GM23338 (cell line): Measurements from ENCODE around the gene SLCO1C1. TPM values are rescaled to one million over a fixed set of nuclear protein-coding genes. Genes with fewer than 3 reads are reported as not detected.
"Not testable (repeated sequence)": the region's sequence is repeated elsewhere in the genome, so short reads cannot be mapped to it uniquely, and the experiment has no call there.

Experiments
- ATAC-seq: fragments of 200-7000 bp; cut with Tn5 transposase; 3 replicates; pipeline ENCODE4 v1.9.1; 2020
- DNase-seq: peaks from one replicate; pipeline ENCODE4 v3.0.0-alpha.2; 2015; ENCODE audit warnings: low spot score
- H2AFZ ChIP-seq: fragments of 200-600 bp; sonication (generic); 2 replicates; pipeline ENCODE4 v1.8.0; 2016; ENCODE audit warnings: antibody characterized with exemption, mild to moderate bottlenecking, moderate library complexity
- H3F3A ChIP-seq: fragments of 200-600 bp; sonication (generic); replicated peaks from 2 replicates; pipeline ENCODE4 v1.8.0; 2017; ENCODE audit warnings: antibody characterized with exemption, mixed run types, low read depth
- H3K27ac ChIP-seq: fragments of 200-600 bp; sonication (generic); 2 replicates; pipeline ENCODE4 v1.6.1; 2016; ENCODE audit warnings: low read depth
- H3K27me3 ChIP-seq: fragments of 200-600 bp; sonication (generic); 2 replicates; pipeline ENCODE4 v1.8.0; 2016; ENCODE audit warnings: mild to moderate bottlenecking, mixed run types, moderate library complexity; ENCODE audit not compliant: insufficient read depth
- H3K36me3 ChIP-seq: fragments of 200-600 bp; sonication (generic); 2 replicates; pipeline ENCODE4 v1.8.0; 2016; ENCODE audit warnings: mild to moderate bottlenecking; ENCODE audit not compliant: insufficient read depth
- H3K4me1 ChIP-seq: fragments of 200-600 bp; sonication (generic); 2 replicates; pipeline ENCODE4 v1.8.0; 2016; ENCODE audit warnings: mild to moderate bottlenecking, moderate library complexity; ENCODE audit not compliant: insufficient read depth
- H3K4me2 ChIP-seq: fragments of 200-600 bp; sonication (generic); 2 replicates; pipeline ENCODE4 v1.7.1; 2017; ENCODE audit warnings: mixed run types
- H3K4me3 ChIP-seq: fragments of 200-600 bp; sonication (generic); 2 replicates; pipeline ENCODE4 v1.6.1; 2016; ENCODE audit warnings: mixed run types
- H3K79me2 ChIP-seq: fragments of 200-600 bp; sonication (generic); replicated peaks from 2 replicates; pipeline ENCODE4 v1.8.0; 2017; ENCODE audit warnings: mild to moderate bottlenecking; ENCODE audit not compliant: insufficient read depth
- H3K9me2 ChIP-seq: fragments of 200-600 bp; sonication (generic); 2 replicates; pipeline ENCODE4 v1.8.0; 2017; ENCODE audit not compliant: insufficient read depth
- H4K20me1 ChIP-seq: fragments of 200-600 bp; sonication (generic); replicated peaks from 2 replicates; pipeline ENCODE4 v1.8.0; 2017; ENCODE audit warnings: mild to moderate bottlenecking; ENCODE audit not compliant: insufficient read depth
- H3K27ac Mint-ChIP-seq: 2 replicates; pipeline ENCODE4 v1.8.0; 2020; ENCODE audit warnings: inconsistent platforms, mild to moderate bottlenecking, moderate library complexity, mixed read lengths
- H3K27me3 Mint-ChIP-seq: 3 replicates; pipeline ENCODE4 v1.8.0; 2022; ENCODE audit warnings: low read depth, mild to moderate bottlenecking, moderate library complexity, mixed read lengths, inconsistent platforms; ENCODE audit not compliant: insufficient read depth, poor library complexity
- H3K36me3 Mint-ChIP-seq: 3 replicates; pipeline ENCODE4 v1.8.0; 2021; ENCODE audit warnings: low read depth, mild to moderate bottlenecking, inconsistent platforms, moderate library complexity, mixed read lengths
- H3K4me1 Mint-ChIP-seq: 3 replicates; pipeline ENCODE4 v1.8.0; 2020; ENCODE audit warnings: mild to moderate bottlenecking, inconsistent platforms, mixed read lengths
- H3K4me3 Mint-ChIP-seq: 3 replicates; pipeline ENCODE4 v1.8.0; 2021; ENCODE audit warnings: moderate library complexity, mild to moderate bottlenecking, inconsistent platforms, mixed read lengths
- H3K9me3 Mint-ChIP-seq: 3 replicates; pipeline ENCODE4 v1.8.0; 2020; ENCODE audit warnings: moderate library complexity, mild to moderate bottlenecking, inconsistent platforms, mixed read lengths
- NANOG ChIP-seq: IDR thresholded peaks from 2 replicates; pipeline ENCODE4 v1.6.1; 2016; ENCODE audit warnings: antibody characterized with exemption, borderline replicate concordance
- ZNF114 ChIP-seq: fragments of 250-450 bp; sonication (Bioruptor Pico); IDR thresholded peaks from 2 replicates; pipeline ENCODE4 v1.5.0; 2020; ENCODE audit warnings: mild to moderate bottlenecking, moderate library complexity
- polyA plus RNA-seq: library from polyadenylated mRNA; unstranded; fragments of >200 nt; fragmentation: Nextera tagmentation; extraction: Ambion mirVana; gene quantifications from 2 replicates; pipeline ENCODE4 v1.2.1, GENCODE V29; 2016
- total RNA-seq: library from RNA; depleted of rRNA; stranded (reverse); fragments of >200 nt; shearing (Covaris generic); gene quantifications from 2 replicates; pipeline ENCODE4 v1.2.3, GENCODE V29; 2014
- TF ChIP-seq, protein P1 (sequence below), 2 experiments: fragments of 200-600 bp in 1 of 2; sonication (generic) in 1 of 2; conservative IDR thresholded peaks; 2 replicates each; pipeline versions ENCODE4 v1.5.1 to v1.6.1; 2016 to 2017; ENCODE audit warnings: antibody characterized with exemption in 2 of 2, low read depth in 2 of 2, mild to moderate bottlenecking in 2 of 2, moderate library complexity in 1 of 2
- TF ChIP-seq, protein P2 (sequence below): IDR thresholded peaks from one replicate; pipeline ENCODE4 v1.6.1; 2018; ENCODE audit warnings: antibody characterized with exemption; ENCODE audit not compliant: unreplicated experiment

SLCO1C1 gene
- total and polyA plus RNA-seq, 2 experiments from 2014 or later, result 0.86 to 1.6 TPM

DNA sequence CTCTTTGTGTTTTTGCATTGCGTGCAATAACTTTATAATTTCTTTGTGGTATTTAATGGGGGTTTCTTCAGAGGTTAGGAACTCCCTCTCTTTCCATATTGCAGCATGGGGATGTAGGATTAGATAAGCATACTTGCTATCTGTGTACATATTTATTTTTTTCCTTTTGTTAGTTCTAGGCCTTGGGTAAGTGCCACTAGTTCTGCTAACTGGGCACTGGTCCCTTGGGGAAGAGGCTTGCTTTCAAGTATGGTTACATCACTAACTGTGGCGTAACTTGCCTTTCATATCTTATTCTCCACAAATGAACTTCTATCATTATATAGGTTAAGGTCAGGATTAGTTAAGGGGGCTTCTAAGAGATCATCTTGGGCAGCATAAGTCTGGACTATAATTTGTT, 83.8 kb downstream of the SLCO1C1 start (continued):
- TF ChIP-seq, protein P1, sequence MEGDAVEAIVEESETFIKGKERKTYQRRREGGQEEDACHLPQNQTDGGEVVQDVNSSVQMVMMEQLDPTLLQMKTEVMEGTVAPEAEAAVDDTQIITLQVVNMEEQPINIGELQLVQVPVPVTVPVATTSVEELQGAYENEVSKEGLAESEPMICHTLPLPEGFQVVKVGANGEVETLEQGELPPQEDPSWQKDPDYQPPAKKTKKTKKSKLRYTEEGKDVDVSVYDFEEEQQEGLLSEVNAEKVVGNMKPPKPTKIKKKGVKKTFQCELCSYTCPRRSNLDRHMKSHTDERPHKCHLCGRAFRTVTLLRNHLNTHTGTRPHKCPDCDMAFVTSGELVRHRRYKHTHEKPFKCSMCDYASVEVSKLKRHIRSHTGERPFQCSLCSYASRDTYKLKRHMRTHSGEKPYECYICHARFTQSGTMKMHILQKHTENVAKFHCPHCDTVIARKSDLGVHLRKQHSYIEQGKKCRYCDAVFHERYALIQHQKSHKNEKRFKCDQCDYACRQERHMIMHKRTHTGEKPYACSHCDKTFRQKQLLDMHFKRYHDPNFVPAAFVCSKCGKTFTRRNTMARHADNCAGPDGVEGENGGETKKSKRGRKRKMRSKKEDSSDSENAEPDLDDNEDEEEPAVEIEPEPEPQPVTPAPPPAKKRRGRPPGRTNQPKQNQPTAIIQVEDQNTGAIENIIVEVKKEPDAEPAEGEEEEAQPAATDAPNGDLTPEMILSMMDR (conservative IDR thresholded peaks at IDR 0.05; ENCODE audit: low read depth in 2 of 2), result no peak
- no peak for TF ChIP-seq NANOG
- TF ChIP-seq, protein P2, sequence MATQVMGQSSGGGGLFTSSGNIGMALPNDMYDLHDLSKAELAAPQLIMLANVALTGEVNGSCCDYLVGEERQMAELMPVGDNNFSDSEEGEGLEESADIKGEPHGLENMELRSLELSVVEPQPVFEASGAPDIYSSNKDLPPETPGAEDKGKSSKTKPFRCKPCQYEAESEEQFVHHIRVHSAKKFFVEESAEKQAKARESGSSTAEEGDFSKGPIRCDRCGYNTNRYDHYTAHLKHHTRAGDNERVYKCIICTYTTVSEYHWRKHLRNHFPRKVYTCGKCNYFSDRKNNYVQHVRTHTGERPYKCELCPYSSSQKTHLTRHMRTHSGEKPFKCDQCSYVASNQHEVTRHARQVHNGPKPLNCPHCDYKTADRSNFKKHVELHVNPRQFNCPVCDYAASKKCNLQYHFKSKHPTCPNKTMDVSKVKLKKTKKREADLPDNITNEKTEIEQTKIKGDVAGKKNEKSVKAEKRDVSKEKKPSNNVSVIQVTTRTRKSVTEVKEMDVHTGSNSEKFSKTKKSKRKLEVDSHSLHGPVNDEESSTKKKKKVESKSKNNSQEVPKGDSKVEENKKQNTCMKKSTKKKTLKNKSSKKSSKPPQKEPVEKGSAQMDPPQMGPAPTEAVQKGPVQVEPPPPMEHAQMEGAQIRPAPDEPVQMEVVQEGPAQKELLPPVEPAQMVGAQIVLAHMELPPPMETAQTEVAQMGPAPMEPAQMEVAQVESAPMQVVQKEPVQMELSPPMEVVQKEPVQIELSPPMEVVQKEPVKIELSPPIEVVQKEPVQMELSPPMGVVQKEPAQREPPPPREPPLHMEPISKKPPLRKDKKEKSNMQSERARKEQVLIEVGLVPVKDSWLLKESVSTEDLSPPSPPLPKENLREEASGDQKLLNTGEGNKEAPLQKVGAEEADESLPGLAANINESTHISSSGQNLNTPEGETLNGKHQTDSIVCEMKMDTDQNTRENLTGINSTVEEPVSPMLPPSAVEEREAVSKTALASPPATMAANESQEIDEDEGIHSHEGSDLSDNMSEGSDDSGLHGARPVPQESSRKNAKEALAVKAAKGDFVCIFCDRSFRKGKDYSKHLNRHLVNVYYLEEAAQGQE, result no peak
- TF ChIP-seq ZNF114 (CRISPR knock-in tag), result no peak

DNA sequence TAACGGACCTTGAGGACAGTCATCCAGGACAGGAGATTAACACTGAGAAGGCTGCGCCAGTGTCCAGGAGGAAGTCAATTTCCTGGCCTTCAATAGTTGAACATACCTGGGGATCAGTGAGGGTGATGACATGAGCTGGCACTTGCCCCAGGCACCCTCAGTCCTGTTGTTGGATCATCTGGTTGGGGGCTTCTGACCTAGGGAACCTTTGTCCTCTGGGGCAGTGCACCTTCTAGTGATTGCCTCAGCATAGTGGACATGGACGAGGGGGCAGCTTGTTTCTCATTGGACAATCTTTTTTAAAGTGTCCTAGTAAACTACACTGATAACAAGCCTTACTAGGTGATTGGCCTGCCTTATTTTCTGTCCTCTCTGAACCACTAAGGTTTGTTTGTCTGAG, 84.8 kb downstream of the SLCO1C1 start:
- H3K4me1 ChIP-seq, DNase-seq, H3F3A ChIP-seq, H3K36me3 ChIP-seq, H3K36me3 Mint-ChIP-seq, H2AFZ ChIP-seq, H3K4me1 Mint-ChIP-seq, H3K27me3 ChIP-seq, H3K4me3 Mint-ChIP-seq, H3K79me2 ChIP-seq, H3K4me2 ChIP-seq, H3K9me2 ChIP-seq, ATAC-seq, H4K20me1 ChIP-seq, H3K27ac Mint-ChIP-seq, H3K27ac ChIP-seq, H3K4me3 ChIP-seq, H3K27me3 Mint-ChIP-seq: not testable (repeated sequence)
- H3K9me3 Mint-ChIP-seq, result peaks cover 26% of the 10 kb centered on the region

DNA sequence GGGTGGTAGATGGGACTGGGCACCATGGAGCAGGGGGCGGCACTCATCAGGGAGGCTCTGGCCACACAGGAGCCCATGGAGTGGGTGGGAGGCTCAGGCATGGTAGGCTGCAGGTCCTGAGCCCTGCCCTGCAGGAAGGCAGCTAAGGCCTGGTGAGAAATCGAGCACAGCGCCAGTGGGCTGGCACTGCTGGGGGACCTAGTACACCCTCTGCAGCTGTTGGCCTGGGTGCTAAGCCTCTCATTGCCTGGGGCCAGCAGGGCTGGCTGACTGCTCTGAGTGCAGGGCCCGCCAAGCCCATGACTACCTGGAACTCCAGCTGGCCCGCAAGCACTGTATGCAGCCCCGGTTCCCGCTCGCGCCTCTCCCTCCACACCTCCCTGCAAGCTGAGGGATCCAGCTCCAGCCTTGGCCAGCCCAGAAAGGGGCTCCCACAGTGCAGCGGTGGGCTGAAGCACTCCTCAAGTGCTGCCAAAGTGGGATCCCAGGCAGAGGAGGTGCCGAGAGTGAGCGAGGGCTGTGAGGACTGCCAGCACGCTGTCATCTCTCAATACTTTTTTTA, 88.7 kb downstream of the SLCO1C1 start:
- not testable (repeated sequence) for H3K4me2 ChIP-seq, H4K20me1 ChIP-seq, H3K4me3 ChIP-seq, H3K9me2 ChIP-seq, H3F3A ChIP-seq, H3K27ac Mint-ChIP-seq, ATAC-seq, DNase-seq, H3K4me3 Mint-ChIP-seq, H3K27ac ChIP-seq, H3K27me3 ChIP-seq, H3K36me3 ChIP-seq, H3K79me2 ChIP-seq, H3K4me1 Mint-ChIP-seq, H2AFZ ChIP-seq, H3K36me3 Mint-ChIP-seq, H3K4me1 ChIP-seq, H3K27me3 Mint-ChIP-seq
- peaks cover 26% of the 10 kb centered on the region for H3K9me3 Mint-ChIP-seq
